Activated T-cell treated with anti-CD3 and anti-CD28 coated beads, Interleukin-2, amount 50 U/mL, for 4 hours (primary cell): ENCODE results near the gene MYOT. TPM values are rescaled to one million over a fixed set of nuclear protein-coding genes. Genes with fewer than 3 reads are reported as not detected.

ENCODE experiments used
- ATAC-seq, 2 donors: fragments of 200-7000 bp; cut with Tn5 transposase; one replicate each; pipeline ENCODE4 v1.10.0; 2021
- DNase-seq: peaks from one replicate; pipeline ENCODE4 v3.0.0-alpha.2; 2020
- H3K27me3 Mint-ChIP-seq: one replicate; pipeline ENCODE4 v1.8.0; 2021; ENCODE audit warnings: low read depth, mixed read lengths
- H3K36me3 Mint-ChIP-seq: one replicate; pipeline ENCODE4 v1.8.0; 2022; ENCODE audit warnings: mixed read lengths; ENCODE audit not compliant: insufficient read depth
- H3K4me1 Mint-ChIP-seq: one replicate; pipeline ENCODE4 v1.8.0; 2021; ENCODE audit warnings: low read depth, mixed read lengths
- H3K4me3 Mint-ChIP-seq: one replicate; pipeline ENCODE4 v1.8.0; 2021; ENCODE audit warnings: mild to moderate bottlenecking, moderate library complexity, mixed read lengths
- H3K9me3 Mint-ChIP-seq: one replicate; pipeline ENCODE4 v1.8.0; 2021; ENCODE audit warnings: mixed read lengths
- total RNA-seq, 3 donors: library from RNA; stranded (reverse); gene quantifications; one replicate each; pipeline ENCODE4 v1.2.1, GENCODE V29; 2021

The MYOT gene
- total RNA-seq, 3 donors from 2014 or later, result not detected

DNA sequence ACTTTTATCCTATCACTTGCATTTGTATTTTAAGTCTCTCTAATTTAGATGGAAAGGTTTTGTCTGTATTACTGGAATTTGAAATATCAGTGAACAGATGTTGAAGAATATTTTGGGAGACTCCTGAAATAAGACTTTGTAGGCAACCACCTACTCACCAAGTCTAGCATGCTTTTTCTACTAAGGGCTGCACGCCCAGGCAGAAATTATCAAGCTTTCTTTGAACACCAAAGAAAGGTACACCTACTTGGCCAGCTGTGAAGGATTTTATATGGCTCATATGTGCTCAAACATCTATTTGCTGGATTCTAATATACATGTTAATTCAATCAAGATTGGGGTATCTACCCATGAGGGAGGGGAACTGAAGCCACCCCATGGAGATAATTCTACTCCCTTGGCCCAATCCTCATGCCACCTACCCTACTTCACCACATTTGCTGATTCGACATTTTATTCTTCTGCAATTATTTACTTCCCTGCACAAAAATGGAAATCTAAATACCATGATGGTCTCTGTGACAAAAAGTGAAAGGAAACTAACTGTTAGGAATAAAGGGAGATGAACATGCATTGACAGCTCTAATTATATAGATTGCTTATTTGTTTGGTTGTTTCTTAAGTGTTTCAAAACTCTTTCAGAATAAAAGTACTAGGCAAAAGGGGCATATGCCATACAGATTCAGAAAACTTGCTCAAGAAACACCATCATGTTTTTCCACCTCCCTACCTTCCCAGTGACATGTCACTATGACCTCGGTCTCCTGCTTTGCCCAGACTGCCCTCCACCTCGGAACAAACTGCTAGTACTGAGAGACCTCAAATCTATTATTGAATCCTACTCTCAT, 895 bp upstream of the MYOT start:
- Mint-ChIP-seq H3K4me3 (no peak overlapping the region), H3K36me3 (no peaks in the 10 kb centered on the region), H3K4me1 (peaks cover 4% of the 10 kb centered on the region), H3K27me3 (no peaks in the 10 kb centered on the region), H3K9me3 (no peaks in the 10 kb centered on the region)
- no peak for DNase-seq
- ATAC-seq, result no peak

DNA sequence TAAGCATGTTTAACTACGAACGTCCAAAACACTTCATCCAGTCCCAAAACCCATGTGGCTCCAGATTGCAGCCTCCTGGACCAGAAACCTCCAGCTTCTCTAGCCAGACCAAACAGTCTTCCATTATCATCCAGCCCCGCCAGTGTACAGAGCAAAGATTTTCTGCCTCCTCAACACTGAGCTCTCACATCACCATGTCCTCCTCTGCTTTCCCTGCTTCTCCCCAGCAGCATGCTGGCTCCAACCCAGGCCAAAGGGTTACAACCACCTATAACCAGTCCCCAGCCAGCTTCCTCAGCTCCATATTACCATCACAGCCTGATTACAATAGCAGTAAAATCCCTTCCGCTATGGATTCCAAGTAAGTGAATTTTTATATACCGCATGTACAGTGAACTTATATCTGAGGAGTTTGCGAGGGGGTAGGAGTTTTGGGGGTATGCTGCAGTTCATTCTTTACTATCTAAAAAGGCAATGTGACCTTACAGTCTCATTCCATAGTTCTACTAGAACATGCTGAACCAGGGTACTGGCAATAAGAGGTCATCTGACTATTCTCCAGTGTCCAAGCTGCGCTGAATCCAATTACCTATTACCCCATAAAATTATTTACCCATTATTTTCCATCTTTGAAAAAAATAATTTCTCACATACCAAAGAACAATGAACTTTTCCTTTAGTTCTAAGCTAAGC, 3.1 kb downstream of the MYOT start:
- Mint-ChIP-seq H3K36me3 (no peaks in the 10 kb centered on the region), H3K4me3 (no peak overlapping the region), H3K4me1 (no peaks in the 10 kb centered on the region), H3K9me3 (no peaks in the 10 kb centered on the region), H3K27me3 (no peaks in the 10 kb centered on the region)
- DNase-seq, result no peak
- ATAC-seq, result no peak

DNA sequence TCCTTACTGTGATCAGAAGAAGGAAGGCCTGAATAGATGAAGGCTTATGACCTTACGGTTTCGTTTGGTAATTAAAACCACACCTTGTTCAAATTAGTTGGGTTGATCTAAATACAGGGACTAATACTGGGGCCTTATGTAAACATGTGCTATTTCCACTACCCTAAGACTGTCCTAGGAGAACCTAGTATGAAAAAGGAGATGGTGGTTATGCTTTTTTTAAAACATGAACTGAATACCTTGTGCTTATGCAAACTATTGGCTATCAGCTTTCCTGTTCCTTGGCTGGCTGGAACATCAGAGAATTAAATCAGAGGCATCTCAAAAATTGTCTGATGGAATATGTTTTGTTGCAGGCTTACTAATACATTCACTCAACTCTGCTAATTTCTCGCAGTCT, 3.9 kb downstream of the MYOT start:
- Mint-ChIP-seq H3K27me3 (no peaks in the 10 kb centered on the region), H3K4me3 (no peak overlapping the region), H3K36me3 (no peaks in the 10 kb centered on the region), H3K4me1 (no peaks in the 10 kb centered on the region), H3K9me3 (no peaks in the 10 kb centered on the region)
- no peak for ATAC-seq
- DNase-seq, result no peak

DNA sequence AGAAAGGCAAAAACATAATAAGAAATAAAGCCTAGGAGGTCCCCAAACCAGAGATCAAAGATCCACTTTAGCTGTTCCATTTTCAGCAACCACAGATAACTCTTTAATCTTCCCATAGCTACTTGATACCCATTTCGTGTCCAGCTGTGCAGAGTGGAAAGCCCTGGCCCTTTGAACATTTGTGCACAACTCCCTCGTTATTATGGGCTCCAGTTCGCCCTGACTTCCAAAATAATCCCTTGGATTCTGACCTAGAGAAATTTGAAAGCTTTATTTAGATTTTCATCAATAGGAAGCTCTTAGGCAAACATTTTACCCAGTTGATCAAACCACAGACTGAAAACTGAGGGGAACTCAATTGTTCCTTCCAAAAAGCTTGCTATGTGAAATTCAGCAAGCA, 4.8 kb downstream of the MYOT start:
- Mint-ChIP-seq H3K27me3 (no peaks in the 10 kb centered on the region), H3K9me3 (no peaks in the 10 kb centered on the region), H3K4me3 (no peak overlapping the region), H3K36me3 (no peaks in the 10 kb centered on the region), H3K4me1 (no peaks in the 10 kb centered on the region)
- ATAC-seq, result no peak
- DNase-seq, result no peak

DNA sequence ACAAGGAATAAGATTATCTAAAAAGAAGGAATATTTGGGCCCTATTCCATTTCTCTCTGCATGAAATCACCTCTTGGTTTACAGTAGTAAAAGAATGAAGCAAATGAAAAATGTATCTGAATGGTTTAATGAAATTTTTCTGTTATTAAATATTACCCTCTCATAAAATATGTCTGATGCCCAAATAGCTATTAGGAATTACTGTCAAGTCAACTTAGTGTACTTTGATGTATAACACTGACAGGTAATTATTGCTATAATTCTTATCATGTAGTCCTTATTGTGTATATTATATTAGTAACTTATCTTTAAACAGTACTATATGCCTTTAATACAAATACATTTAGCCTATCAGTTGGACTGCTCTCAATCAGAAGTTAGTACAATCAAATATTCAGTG, 8.4 kb downstream of the MYOT start:
- Mint-ChIP-seq H3K4me1 (no peaks in the 10 kb centered on the region), H3K27me3 (no peaks in the 10 kb centered on the region), H3K4me3 (no peak overlapping the region), H3K9me3 (no peaks in the 10 kb centered on the region), H3K36me3 (no peaks in the 10 kb centered on the region)
- ATAC-seq (no peak), DNase-seq (no peak)

DNA sequence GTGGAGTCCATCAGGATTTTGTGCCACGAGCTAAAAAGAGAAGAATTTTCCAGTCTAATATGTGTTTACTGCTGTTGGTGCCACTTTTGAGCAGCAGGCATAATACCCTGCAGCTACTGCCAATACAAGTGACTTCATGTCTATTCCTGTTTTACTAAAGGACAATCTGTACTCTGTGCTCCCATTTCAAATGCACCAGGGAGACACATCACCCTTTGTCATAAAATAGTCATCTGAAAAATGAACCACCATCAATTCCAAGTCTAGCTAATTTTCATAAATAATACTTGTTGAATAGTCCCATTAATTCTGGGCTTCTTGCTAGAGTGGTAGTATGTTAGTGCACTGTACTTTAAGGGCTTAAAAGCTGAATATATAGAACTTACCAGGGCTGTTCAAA, 12.7 kb downstream of the MYOT start:
- ATAC-seq (no peak), DNase-seq (no peak)
- H3K4me1 Mint-ChIP-seq, result no peaks in the 10 kb centered on the region
- peaks cover 3% of the 10 kb centered on the region for H3K36me3 Mint-ChIP-seq
- H3K27me3 Mint-ChIP-seq, result no peaks in the 10 kb centered on the region
- no peak overlapping the region for H3K4me3 Mint-ChIP-seq
- H3K9me3 Mint-ChIP-seq, result no peaks in the 10 kb centered on the region

DNA sequence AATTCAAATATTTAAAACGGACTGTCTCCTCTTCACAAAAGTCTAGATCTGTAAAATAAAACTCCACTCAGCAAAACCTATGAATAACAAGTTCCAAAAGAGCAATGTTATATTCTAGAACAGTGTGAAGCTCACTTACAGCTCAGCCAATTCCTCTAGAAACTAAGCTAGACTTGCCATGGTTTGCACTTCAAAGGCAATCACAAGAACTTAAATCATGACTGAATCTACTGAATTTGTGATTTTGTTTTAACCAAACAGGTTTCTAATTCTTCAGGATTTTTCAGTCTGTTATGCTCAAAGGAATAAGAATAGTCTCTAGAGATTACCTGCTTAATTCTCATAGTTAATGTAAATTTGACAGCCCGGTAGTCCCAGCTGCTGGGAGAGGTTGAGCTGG, 20.2 kb downstream of the MYOT start:
- no peaks in the 10 kb centered on the region for H3K27me3 Mint-ChIP-seq
- H3K4me3 Mint-ChIP-seq, result no peak overlapping the region
- H3K9me3 Mint-ChIP-seq, result peaks cover 3% of the 10 kb centered on the region
- peaks cover 17% of the 10 kb centered on the region for H3K4me1 Mint-ChIP-seq
- no peaks in the 10 kb centered on the region for H3K36me3 Mint-ChIP-seq
- DNase-seq (no peak), ATAC-seq (no peak)

DNA sequence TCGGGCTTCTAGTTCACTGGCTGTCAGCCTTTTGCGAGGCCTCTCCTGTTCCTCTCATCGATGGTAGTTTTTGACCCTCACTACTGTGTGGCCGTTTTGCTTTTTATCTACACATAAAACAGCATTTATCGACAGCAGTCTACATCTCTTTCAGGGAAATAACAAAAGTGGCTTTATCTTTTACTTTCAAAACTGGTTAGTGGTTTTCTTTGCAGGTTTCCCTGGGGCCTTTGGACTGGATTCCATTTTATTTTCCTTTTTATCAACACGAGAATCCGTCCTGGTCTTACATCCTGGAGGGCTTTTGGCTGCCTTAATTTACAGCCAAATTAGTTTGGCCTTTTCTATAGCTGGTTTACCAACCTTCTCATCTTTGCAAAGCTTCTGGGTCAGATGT, 20.8 kb downstream of the MYOT start:
- no peak for DNase-seq
- Mint-ChIP-seq H3K27me3 (no peaks in the 10 kb centered on the region), H3K9me3 (peaks cover 3% of the 10 kb centered on the region), H3K36me3 (no peaks in the 10 kb centered on the region), H3K4me1 (peaks cover 17% of the 10 kb centered on the region), H3K4me3 (peak overlapping the region; percentile 87)
- ATAC-seq, result no peak

DNA sequence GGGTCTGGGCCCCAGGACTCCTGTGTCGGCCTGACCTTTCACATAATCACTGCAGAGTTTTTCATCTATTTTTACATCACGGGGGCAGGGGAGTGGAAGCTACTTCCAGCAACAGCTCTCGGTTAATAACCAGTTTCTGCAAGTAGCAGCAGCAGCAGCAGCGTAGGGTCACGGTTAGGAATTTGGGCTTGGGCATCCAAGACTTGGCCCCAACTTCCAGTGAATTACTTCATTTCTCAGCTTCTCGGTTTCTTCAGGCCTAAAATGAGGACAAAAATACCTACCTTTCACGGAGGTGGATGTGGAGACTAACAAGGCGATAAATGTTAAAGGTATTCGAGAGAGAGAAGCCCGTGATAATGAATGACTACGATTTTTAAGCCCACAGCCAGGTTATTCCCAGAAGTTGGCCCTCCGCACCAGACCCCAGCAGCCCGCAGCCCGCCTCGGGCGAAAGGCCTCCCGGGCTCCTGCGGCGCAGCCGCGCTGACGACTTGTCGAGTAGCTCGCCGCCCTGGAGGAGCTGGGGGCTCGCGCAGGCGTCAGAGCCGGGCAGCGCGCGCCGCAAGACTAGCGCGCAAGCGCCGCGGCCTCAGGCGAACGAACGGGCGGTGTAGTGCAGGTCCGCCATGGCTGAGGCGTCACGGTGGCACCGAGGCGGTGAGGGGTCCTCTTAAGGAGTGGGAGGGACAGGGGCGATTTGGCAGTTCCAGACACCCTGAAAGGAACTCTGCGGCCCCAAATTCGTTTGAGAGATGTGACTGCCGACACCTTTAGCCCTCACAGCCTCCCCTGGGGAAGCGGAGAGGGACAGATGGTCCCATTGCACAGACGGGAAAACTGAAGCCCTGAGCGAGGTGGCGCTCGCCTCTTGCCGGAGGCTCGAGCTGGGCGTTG, 21.5 kb downstream of the MYOT start, which contains the start of gene PKD2L2:
TSS of gene PKD2L2 (plus strand) at position 595 of the 897 bp plus-strand sequence. CDS start at position 630, 35 bp downstream.
- Mint-ChIP-seq H3K9me3 (peaks cover 3% of the 10 kb centered on the region), H3K4me3 (peak within 1 kb of the TSS; percentile 87), H3K4me1 (peaks cover 17% of the 10 kb centered on the region), H3K36me3 (no peaks in the 10 kb centered on the region), H3K27me3 (no peaks in the 10 kb centered on the region)
- ATAC-seq (peak; percentile 99 to 100), DNase-seq (peak; percentile 70)

DNA sequence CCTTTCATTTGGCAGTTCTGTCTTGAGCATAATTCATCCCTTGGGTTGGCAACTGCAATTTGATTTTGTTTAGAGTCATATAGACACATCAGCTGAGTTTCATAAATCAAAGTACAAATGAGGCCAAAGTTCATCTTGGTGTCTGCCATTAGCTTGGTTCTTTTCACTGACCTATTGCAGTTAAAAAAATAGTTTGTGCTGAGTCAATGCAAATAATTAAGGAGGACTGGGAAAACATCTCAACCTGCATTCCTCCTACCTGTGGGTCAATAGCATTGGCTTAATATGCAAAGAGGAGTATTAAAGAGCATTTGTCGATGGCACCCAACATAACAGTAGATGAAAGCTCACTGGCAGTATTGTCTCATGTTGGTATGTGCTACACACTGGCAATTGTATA, 23.2 kb downstream of the MYOT start:
- DNase-seq, result no peak
- Mint-ChIP-seq H3K27me3 (no peaks in the 10 kb centered on the region), H3K36me3 (no peaks in the 10 kb centered on the region), H3K9me3 (peaks cover 3% of the 10 kb centered on the region), H3K4me3 (no peak overlapping the region), H3K4me1 (peaks cover 17% of the 10 kb centered on the region)
- no peak for ATAC-seq

DNA sequence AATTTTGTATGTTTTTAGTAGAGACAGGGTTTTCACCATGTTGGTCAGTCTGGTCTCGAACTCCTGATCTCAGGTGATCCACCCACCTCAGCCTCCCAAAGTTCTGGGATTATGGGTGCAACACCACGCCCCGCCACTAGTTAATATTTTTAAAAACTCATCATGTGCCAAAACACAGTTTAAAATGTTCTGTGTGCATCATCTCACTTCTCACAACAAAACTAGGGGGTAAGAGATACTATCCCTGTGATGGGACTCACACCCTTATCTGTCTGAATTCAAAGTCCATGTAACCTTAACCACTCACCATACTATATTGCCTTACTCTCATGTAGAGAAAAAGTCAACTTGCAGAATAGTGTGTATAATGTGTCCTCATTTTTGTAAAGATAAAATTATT, 24.2 kb downstream of the MYOT start:
- no peak for DNase-seq
- H3K4me1 Mint-ChIP-seq, result peaks cover 16% of the 10 kb centered on the region
- H3K4me3 Mint-ChIP-seq, result no peak overlapping the region
- no peaks in the 10 kb centered on the region for H3K36me3 Mint-ChIP-seq
- ATAC-seq, result no peak
- peaks cover 3% of the 10 kb centered on the region for H3K9me3 Mint-ChIP-seq
- no peaks in the 10 kb centered on the region for H3K27me3 Mint-ChIP-seq

DNA sequence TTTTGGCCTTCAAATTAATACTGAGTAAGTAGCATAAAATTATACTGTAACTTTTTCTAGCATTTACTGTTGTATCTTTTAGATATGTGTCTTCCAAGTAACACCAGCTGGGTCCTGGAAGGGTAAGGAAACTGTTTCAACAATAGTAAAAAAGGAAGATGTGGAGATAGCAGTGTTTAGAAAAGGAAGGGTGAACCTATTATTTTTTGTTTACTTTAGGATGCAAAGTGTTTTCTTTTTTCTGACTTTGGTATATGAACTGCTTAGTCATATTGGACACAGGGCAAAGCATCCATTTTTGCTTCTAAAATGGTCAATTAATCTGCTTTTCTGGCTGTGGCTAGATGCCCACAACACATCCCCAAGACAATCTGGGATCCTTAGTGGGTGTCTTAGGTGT, 26.9 kb downstream of the MYOT start:
- H3K4me1 Mint-ChIP-seq, result peaks cover 2% of the 10 kb centered on the region
- no peaks in the 10 kb centered on the region for H3K36me3 Mint-ChIP-seq
- peaks cover 2% of the 10 kb centered on the region for H3K9me3 Mint-ChIP-seq
- DNase-seq (no peak), ATAC-seq (no peak)
- no peaks in the 10 kb centered on the region for H3K27me3 Mint-ChIP-seq
- H3K4me3 Mint-ChIP-seq, result no peak overlapping the region

DNA sequence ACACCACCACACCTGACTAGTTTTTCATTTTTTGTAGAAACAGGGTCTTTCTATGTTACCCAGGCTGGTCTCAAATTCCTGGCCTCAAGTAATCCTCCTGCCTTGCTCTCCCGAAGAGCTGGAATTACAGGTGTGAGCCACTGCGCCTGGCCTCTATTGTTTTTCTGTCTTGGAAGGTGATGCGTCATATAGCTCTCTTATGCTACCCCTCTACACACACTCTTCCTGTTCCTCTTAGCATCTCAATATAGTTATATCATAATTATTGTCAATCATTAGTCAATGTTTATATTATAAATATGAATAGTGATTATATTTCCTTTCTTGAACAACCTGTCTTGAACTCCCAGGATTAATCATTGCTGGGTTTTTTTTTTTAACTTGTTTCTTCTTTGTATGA, 28.9 kb downstream of the MYOT start:
- ATAC-seq (no peak), DNase-seq (no peak)
- no peaks in the 10 kb centered on the region for H3K4me1 Mint-ChIP-seq
- H3K4me3 Mint-ChIP-seq, result no peak overlapping the region
- H3K9me3 Mint-ChIP-seq, result no peaks in the 10 kb centered on the region
- no peaks in the 10 kb centered on the region for H3K36me3 Mint-ChIP-seq
- no peaks in the 10 kb centered on the region for H3K27me3 Mint-ChIP-seq

DNA sequence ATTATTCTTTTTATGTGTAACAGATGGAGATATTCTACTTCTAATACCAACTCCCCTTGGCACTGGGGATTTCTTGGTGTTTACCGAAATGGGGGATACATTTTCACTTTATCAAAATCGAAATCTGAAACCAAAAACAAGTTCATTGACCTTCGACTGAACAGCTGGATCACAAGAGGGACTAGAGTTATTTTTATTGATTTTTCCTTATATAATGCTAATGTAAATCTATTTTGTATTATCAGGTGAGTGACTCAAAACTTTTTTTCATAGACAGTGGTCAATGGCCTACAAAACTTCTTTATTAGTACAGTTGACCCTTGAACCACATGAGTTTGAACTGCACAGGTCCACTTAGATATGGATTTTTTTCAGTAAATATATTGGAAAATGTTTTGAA, 31.8 kb downstream of the MYOT start:
- H3K4me3 Mint-ChIP-seq, result no peak overlapping the region
- no peaks in the 10 kb centered on the region for H3K36me3 Mint-ChIP-seq
- no peak for DNase-seq
- no peaks in the 10 kb centered on the region for H3K9me3 Mint-ChIP-seq
- no peak for ATAC-seq
- H3K4me1 Mint-ChIP-seq, result no peaks in the 10 kb centered on the region
- peaks cover 6% of the 10 kb centered on the region for H3K27me3 Mint-ChIP-seq
